A673 (cell line): ENCODE results near the gene RGS16. TPM values are rescaled to one million over a fixed set of nuclear protein-coding genes. Genes with fewer than 3 reads are reported as not detected.

ENCODE experiments used
- BruUV-seq: library from RNA; stranded (reverse); fragments of 400-500 nt; replicated peaks from 2 replicates; lab custom pipeline; 2021; lab: Mats Ljungman, UMichigan
- CTCF ChIA-PET: fragments of 300-600 bp; sonication (Branson Sonifier 250); formaldehyde crosslinking; loops from one replicate; lab custom pipeline; 2022; ENCODE audit warnings: antibody characterized with exemption; lab: Charles Lee
- POLR2A ChIA-PET: fragments of 300-600 bp; sonication (Branson Sonifier 250); formaldehyde crosslinking; loops from one replicate; lab custom pipeline; 2022; ENCODE audit warnings: antibody characterized with exemption; ENCODE audit not compliant: low non-redundant PET; lab: Charles Lee
- DNase-seq: peaks from one replicate; pipeline ENCODE4 v3.0.0-alpha.2; 2015; ENCODE audit warnings: low spot score
- H3K27ac ChIP-seq: fragments of 200-600 bp; sonication (generic); 2 replicates; pipeline ENCODE4 v1.5.1; 2016; ENCODE audit warnings: mixed run types, low read depth, mild to moderate bottlenecking, mixed read lengths, antibody characterized with exemption, low read length; ENCODE audit not compliant: poor library complexity, severe bottlenecking
- H3K27me3 ChIP-seq: fragments of 200-600 bp; sonication (generic); replicated peaks from 2 replicates; pipeline ENCODE4 v1.6.1; 2017; ENCODE audit warnings: mixed run types, low read depth, mild to moderate bottlenecking, mixed read lengths, antibody characterized with exemption, low read length; ENCODE audit not compliant: insufficient read depth, poor library complexity
- H3K36me3 ChIP-seq: fragments of 200-600 bp; sonication (generic); 2 replicates; pipeline ENCODE4 v1.6.1; 2016; ENCODE audit warnings: mixed run types, mild to moderate bottlenecking, mixed read lengths, antibody characterized with exemption, low read length; ENCODE audit not compliant: insufficient read depth, poor library complexity, severe bottlenecking
- H3K4me1 ChIP-seq: fragments of 200-600 bp; sonication (generic); 2 replicates; pipeline ENCODE4 v1.6.1; 2017; ENCODE audit warnings: mixed run types, mild to moderate bottlenecking, mixed read lengths, antibody characterized with exemption, low read length; ENCODE audit not compliant: insufficient read depth, poor library complexity, severe bottlenecking
- H3K4me3 ChIP-seq: fragments of 200-600 bp; sonication (generic); 2 replicates; pipeline ENCODE4 v1.5.1; 2016; ENCODE audit warnings: low read depth, mixed run types, mild to moderate bottlenecking, mixed read lengths, low read length; ENCODE audit not compliant: poor library complexity, severe bottlenecking
- H3K9me3 ChIP-seq: fragments of 200-600 bp; sonication (generic); 2 replicates; pipeline ENCODE4 v1.6.1; 2016; ENCODE audit warnings: mixed run types, low read depth, mild to moderate bottlenecking, mixed read lengths, antibody characterized with exemption, low read length; ENCODE audit not compliant: poor library complexity, severe bottlenecking
- CTCF ChIP-seq: fragments of 300-800, 200-600 bp; sonication (generic); conservative IDR thresholded peaks from 2 replicates; pipeline ENCODE4 v1.5.1; 2017; ENCODE audit warnings: low read depth, mild to moderate bottlenecking, antibody characterized with exemption, low read length, moderate library complexity, mixed read lengths
- EZH2 ChIP-seq: fragments of 200-600 bp; sonication (generic); IDR thresholded peaks from 2 replicates; pipeline ENCODE4 v1.6.1; 2017; ENCODE audit warnings: borderline replicate concordance, low read depth, mild to moderate bottlenecking, mixed read lengths, antibody characterized with exemption, low read length; ENCODE audit not compliant: poor library complexity, severe bottlenecking
- intact Hi-C: fragments of 100-400 bp; cut with micrococcal nuclease; formaldehyde crosslinking; loops from one replicate; pipeline ENCODE4 v1.10.0; 2022; ENCODE audit not compliant: unreplicated experiment
- total RNA-seq: library from RNA; stranded (reverse); gene quantifications from 2 replicates; pipeline ENCODE4 v1.2.3, GENCODE V29; 2021

Gene RGS16
- total RNA-seq, 1 experiment from 2014 or later, result 22.1 TPM

- POLR2A ChIA-PET, result interaction anchor here (1.0 kb wide), 1 partner anchor 8 kb away, joined by 5 read pairs; no protein-coding TSS in a partner anchor
- intact Hi-C loops, result no loop called here
- BruUV-seq, result no TSS peak
- no peak for DNase-seq
- H3K4me3 ChIP-seq, result no peak overlapping the region
- peaks cover 75% of the 10 kb centered on the region for H3K4me1 ChIP-seq
- no peaks in the 10 kb centered on the region for H3K9me3 ChIP-seq
- TF ChIP-seq EZH2 (no peak), CTCF (no peak)
- CTCF ChIA-PET, result no interaction called here
- no peaks in the 10 kb centered on the region for H3K27me3 ChIP-seq
- peak overlapping the region; percentile 57 for H3K27ac ChIP-seq
- no peaks in the 10 kb centered on the region for H3K36me3 ChIP-seq
Observed at GRCh38 chr1:182611787-182612186, 7.6 kb upstream of the RGS16 start.

- peaks cover 75% of the 10 kb centered on the region for H3K4me1 ChIP-seq
- no peak for TF ChIP-seq EZH2
- TF ChIP-seq CTCF, result no peak
- H3K27ac ChIP-seq, result peak overlapping the region; percentile 57
- POLR2A ChIA-PET, result interaction anchor here (1.0 kb wide), 1 partner anchor 8 kb away, joined by 5 read pairs; no protein-coding TSS in a partner anchor
- no peak overlapping the region for H3K4me3 ChIP-seq
- CTCF ChIA-PET, result no interaction called here
- no peak for DNase-seq
- H3K36me3 ChIP-seq, result no peaks in the 10 kb centered on the region
- H3K9me3 ChIP-seq, result no peaks in the 10 kb centered on the region
- BruUV-seq, result no TSS peak
- intact Hi-C loops, result no loop called here
- H3K27me3 ChIP-seq, result no peaks in the 10 kb centered on the region
Observed at GRCh38 chr1:182611326-182611725, 7.1 kb upstream of the RGS16 start.

DNA sequence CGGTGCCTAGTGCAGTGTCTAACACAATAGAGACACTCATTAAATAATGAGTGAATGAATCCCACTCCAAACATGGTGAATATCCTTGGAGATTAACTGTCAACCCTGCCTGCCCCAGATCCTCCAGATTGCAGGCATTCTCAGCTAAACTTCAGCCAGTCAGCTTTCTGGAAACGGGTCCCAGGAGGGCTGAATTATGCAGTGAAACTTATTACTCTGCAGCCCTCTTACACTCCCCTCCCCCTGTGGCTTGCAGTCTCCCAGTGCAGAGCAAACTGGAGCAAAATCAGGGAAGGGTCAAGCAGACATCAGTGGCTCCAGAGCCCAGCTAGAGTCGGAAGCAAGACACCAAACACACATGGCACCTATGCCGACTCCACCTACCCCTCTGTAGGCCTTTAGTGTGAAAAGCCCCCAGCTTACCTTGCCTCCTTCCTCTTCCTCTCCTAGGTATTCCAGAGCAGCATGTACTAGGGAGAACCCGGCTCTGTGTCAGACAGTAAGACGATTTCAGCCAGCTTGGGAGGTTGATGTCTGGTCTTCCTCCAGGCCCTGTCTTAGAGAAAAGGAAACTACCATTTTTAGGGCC, 6.5 kb upstream of the RGS16 start:
- intact Hi-C loops, result no loop called here
- H3K4me3 ChIP-seq, result no peak overlapping the region
- H3K27me3 ChIP-seq, result no peaks in the 10 kb centered on the region
- H3K36me3 ChIP-seq, result no peaks in the 10 kb centered on the region
- CTCF ChIA-PET, result no interaction called here
- TF ChIP-seq CTCF, result no peak
- no peak for TF ChIP-seq EZH2
- no peaks in the 10 kb centered on the region for H3K9me3 ChIP-seq
- H3K4me1 ChIP-seq, result peaks cover 75% of the 10 kb centered on the region
- BruUV-seq, result no TSS peak
- peak; percentile 85 for DNase-seq
- H3K27ac ChIP-seq, result peak overlapping the region; percentile 57
- POLR2A ChIA-PET, result no interaction called here
